GM18907 (cell line): Measurements from ENCODE around the gene RAB8A.
"Not testable (repeated sequence)": the region's sequence is repeated elsewhere in the genome, so short reads cannot be mapped to it uniquely, and the experiment has no call there.

ENCODE experiments used
- ATAC-seq: cut with Tn5 transposase; IDR thresholded peaks from one replicate; pipeline ENCODE4 v1.9.1; 2021; ENCODE audit warnings: mild to moderate bottlenecking, moderate library complexity; ENCODE audit not compliant: unreplicated experiment

Gene RAB8A

DNA sequence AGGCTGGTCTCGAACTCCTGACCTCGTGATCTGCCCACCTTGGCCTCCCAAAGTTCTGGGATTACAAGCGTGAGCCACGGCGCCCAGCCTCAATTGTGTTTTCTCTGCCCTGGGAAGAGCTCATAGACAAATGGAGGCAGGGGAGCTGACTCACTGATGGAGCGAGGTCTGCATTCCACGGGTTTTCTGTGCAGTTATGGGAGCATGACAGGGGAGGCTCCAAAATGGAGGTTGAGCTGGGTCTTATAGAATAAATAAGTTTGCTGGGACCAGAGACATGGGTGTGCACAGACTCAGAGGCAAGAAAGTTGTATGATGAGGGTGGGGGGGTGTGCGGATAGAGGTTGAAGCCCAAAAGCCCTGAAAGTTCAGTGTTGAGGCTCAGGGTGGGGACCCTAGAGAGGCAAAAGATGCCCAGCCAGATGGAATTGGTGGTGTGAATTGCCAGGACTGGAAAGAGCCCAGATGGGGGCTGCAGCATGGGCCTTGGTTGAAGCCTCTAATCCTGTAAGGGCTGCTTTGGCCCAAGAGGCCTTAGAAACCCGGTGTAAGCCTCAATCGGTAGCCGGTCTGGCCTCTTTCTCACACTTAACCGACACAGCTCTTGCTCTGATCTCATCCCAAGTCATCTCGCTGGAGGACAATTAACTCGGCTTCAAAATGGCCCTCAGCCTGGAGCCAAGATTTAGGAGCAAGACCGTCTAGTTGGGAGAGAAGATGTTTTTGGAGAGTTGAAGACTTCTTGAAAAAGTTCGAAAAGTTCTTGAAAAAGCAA, 33.5 kb upstream of the RAB8A start:
- no peak for ATAC-seq

DNA sequence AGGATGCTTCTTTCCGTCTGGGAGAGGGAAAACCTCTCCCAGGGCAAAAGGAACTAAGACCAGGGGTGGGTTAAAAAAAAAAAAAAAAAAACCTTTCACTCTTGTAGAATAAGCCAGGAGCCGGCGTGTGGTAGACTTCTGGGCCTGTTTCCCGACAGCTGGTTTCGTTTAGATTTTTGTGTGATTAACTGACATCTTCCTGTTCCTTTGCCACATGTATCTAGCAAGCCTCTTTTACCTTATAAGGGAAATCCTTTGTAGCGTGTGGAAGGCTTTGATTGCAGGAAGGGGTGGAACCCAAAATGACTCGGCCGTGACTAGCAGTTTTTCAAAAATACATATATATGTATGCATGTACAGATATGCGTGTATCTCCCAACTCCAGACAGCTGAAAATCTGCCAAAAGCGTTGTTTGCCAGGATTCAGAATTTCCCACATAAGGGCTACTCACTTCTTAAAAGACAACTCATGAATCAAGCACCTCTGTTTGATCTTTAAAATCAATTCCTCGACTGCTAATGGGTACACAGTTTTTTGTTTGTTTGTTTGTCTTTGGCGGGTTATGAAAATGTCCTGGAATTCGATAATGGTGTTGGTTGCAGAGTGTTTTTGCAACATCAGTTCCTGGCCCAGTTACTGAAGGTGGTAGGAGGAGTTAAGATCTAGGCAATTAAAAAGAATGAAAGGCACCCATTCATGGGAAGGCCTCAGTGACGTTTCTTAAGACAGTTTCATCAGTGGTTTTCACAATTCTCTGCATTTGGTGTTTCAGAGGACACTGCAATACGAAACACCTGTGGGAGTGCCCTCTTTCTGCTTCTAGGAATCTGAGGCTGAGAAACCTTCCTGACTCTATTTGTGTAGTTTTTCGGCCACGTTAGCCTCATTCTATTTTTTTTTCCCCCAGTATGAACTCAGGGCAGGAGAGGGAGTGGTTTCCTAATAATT, 32.7 kb upstream of the RAB8A start:
- peak; percentile 58 for ATAC-seq

DNA sequence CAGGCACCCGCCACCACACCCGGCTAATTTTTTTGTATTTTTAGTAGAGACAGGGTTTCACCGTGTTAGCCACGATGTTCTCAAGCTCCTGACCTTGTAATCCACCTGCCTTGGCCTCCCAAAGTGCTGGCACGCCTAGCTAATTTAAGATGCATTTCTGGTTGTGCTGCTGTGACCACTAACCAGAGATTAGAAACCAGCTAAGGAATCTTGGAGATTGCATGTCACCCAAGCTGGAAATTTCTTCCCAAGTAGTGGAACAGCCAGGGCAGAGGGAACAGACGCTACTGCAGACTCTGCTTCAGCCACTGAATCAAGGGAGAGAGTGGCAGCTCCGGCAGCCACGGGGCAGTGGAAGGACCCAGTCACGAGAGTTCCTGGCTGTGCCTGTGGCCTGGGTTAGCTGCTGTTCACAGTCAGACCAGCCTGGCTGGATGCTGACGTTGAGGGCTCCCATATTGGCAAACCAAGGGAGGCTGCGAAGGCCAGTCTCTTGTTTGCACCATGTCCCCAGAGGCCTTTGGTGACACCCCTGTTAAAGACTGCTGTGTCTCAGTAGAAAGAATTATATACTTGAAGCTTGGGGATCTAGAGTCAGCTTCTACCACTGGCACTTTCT, 27.5 kb upstream of the RAB8A start:
- ATAC-seq, result no peak

DNA sequence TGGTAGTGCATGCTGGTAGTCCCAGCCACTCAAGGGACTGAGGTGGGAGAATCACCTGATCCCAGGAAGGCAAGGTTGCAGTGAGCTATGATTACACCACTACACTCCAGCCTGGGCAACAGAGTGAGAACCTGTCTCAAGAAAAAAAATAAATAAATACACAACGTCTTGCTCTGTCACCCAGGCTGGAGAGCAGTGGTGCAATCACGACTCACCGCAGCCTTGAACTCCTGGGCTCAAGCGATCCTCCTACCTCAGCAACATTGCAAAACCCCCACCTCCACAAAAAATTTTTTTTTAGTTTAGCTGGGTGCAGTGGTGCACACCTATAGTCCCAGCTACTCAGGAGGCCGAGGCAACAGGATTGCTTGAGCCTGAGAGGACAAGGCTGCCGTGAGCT, 26.6 kb upstream of the RAB8A start:
- no peak for ATAC-seq

DNA sequence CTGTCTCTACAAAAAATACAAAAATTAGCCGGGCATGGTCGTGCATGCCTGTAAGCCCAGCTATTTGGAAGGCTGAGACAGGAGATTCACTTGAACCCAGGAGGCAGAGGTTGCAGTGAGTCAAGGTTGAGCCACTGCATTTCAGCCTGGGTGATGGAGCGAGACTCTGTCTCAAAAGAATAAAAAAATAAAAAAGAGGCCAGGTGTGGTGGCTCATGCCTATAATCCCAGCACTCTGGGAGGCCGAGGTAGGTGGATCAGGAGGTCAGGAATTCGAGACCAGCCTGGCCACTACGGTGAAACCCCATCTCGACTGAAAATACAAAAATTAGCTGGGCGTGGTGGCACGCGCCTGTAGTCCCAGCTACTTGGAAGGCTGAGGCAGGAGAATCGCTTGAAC, 24.3 kb upstream of the RAB8A start:
- ATAC-seq, result not testable (repeated sequence)

DNA sequence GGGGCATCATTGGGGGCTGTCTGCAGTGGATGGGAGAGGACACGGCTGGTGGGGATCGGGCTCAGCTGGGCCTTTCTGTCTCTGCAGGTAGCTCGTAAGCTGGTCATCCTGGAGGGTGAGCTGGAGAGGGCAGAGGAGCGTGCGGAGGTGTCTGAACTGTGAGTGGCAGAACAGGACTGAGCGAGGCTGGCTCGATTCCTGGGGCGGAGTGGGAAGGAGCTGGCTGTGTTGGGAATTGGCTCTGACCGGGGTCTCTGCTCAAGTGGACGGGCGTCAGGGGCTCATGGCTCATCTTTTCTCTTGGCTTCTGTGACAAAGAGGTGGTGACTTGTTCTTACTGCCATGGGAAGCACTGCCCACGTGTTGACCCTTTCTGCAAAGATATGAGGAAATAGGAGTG, 23.7 kb upstream of the RAB8A start:
- no peak for ATAC-seq

DNA sequence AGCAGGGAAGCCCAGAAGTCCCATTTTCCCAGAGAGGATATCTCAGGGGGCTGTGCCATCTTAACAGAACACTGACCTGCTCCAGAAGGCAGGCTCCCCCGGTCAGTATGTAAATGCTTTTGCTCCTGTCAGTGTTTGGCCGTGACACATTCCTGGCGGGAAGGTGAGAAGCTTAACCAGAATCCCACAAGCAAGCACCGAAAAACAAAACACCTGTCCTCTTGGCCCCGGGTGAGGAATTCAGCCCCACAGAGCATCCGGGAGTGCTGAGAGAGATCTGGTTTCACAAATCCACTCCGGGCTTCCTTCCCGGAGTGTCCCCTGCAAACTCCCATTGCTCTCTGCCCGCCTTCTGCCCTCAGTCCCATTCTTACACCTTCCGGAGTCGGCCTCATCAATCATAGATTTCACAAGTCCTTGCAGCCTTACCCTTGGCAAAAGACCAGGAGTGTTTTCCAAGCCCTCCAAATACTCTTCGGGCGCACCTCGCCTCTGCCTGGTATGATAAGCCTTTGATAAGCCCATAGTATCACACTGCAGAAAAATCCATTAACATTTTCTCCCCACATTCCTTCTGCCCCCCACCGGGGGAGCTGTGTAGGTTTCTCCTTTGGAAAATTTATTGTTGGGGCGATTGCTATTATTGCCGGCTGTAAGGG, 23.2 kb upstream of the RAB8A start:
- ATAC-seq, result no peak

DNA sequence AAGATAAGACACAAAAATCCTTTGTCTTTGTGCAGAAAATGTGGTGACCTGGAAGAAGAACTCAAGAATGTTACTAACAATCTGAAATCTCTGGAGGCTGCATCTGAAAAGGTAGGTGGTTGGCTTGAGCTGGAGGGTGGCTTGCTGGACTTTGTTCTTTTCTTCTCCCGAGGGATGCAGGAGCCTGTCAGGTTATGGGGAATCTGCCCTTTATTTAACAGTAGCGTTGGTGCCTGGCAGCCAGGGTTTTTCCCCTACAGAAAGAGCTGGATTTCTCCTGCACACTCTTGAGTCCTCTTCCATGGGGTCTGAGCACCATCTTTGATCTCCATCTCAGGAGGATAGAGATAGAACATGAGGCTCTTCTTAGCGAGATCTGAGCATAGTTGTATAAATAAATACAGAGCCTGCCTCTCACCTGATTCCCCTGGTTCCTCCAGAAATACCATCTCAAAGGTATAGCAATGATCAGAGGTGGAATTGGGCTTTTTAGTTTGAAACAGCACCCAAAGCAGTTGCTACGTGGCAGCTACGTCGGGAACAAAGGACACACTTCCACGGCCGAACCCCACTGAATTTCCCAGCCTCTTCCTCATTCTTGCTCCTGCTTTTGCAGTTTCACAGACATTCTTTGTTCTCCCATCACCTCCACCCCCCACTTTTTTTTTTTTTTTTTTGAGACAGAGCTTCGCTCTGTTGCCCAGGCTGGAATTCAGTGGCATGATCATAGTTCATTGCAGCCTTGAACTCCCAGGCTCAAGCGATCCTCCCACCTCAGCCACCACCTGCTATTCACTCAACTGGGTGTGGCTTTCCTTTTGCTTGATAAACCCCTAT, 22.5 kb upstream of the RAB8A start:
- no peak for ATAC-seq

DNA sequence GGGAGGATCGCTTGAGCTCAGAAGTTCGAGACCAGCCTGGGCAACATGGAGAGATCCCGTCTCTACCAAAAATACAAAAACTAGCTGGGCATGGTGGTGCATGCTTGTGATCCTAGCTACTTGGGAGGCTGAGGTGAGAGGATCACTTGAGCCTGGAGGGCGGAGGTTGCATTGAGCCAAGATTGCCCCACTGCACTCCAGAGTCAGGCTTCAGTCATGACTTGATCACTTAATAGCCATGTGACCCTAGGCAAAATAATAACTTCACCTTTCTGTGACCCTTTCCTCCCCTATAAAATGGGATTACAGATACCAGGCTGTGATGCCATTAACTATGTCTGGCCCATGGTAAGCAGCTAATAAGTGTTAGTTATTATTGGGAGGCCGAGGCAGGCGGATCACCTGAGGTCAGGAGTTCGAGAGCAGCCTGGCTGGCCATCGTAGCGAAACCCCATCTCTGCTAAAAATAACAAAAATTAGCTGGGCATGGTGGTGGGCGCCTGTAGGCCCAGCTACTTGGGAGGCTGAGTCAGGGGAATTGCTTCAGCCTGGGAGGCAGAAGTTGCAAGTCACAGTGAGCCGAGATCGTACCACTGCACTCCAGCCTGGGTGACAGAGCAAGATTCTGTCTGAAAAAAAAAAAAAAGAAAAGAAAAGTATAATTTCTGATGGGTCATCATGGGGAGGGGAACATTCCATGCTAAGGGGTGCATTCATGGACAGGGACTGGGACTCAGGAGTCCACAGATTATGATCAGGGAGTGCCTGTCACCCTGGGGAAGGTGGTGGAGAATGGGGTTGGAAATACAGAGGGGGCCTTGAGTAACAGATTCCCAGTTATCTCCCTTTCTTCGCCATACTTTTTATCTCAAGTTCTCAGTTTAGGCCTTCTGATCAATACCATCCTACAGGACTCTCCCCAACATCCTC, 19.9 kb upstream of the RAB8A start:
- no peak for ATAC-seq

DNA sequence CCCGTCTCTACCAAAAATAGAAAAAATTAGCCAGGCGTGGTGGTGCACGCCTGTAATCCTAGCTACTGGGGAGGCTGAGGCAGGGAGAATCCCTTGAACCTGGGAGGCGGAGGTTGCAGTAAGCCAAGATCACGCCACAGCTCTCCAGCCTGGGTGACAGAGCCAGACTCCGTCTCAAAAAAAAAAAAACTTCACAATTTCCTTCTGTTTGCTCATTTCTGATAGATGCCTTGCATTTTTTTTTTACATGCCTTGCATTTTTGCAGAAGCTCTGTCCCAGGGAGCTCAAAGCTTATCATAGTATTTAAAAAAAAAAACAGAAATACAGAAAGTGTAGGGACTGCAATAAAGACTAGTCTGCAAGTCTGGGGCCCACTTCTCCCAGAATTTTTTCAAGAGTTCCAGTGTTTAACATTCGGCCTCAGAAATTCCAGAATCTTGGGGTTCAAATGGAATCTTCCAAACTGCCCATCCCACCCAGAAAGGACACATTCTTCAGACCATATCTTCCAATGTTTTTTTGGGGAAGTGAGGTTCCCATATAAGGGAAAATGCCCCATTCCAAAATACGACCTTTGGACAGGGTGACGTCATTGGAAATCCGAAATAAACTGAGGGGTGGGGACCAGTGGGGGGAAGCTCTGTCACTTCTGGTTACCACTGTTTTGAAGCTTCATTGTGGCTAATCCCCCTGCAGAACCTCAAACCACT, 17.2 kb upstream of the RAB8A start:
- no peak for ATAC-seq

DNA sequence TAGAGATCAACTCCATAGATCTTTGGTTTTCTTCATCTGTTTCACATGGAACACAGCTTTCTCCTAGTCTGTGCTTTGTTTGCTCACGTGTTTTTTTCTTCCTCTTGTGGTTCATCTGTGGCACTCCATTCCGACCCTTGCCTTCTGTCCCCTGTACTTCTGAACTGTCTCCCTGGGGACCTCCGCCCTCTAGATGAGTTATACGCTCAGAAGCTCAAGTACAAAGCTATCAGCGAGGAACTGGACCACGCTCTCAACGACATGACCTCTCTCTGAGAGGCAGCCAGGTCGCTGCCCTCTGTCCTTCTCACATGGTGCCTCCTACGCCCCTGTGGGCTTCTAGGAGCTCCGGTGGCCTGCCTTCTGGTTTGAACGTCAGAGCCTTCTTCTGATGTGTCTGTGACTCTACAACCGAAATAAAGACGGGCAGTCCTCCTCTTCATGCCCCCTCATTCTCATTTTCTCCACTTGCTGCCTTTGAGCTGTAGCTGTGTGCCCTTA, 16.6 kb upstream of the RAB8A start:
- no peak for ATAC-seq

DNA sequence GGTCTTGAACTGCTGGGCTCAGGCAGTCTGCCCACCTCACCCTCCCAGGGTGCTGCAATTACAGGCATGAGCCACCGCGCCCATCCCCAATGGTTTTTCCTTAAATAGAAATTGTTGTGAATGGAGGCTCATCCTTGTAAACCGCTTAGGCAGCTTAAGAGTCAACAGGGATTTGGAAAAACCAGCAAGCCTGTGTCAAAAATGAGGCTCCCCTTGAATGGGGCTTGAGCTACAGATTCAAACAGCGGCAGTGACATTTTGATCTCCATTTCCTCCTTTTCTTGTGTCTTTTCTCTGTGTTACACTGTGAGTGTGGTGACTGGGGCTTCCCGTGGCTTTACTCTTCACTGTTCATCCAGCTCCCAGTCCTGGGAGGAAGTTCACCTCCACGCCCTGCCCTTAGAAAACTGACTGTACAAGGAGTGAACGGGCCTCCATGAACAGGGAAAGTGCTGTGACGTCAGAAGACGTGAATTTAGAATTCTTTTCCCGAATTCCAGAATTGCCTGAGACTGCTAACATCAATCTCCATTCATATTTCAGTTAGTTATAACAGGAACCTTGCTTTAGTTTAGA, 15.3 kb upstream of the RAB8A start:
- ATAC-seq, result no peak

DNA sequence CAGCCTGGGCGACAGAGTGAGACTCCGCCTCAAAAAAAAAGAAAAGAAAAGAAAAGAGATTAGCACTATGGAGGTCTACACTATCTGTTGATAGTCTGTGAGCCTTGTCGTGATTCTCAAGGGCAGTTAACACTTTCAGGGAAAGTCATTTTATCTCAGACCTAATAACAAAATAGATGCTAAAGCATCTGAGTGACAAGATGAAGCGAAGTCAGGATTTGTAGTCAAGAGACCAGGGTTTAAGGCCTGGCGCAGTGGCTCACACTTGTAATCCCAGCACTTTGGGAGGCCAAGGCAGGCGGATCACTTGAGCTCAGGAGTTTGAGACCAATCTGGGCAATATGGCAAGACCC, 13.3 kb upstream of the RAB8A start:
- ATAC-seq, result no peak

DNA sequence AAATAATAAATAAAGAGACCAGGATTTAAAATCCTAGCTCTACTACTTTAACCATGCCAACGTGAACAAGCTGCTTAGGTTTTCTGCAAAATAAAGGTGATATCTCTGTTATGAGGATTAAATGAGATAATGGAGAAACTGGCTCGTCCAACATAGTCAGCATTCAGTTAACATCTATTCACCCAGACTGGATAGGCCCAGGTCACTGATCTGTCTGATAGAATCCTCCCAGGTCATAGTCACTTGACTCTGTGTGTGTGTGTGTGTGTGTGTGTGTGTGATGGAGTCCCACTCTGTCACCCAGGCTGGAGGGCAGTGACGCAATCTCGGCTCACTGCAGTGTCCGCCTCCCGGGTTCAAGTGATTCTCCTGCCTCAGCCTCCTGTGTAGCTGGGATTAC, 12.9 kb upstream of the RAB8A start:
- ATAC-seq, result no peak

DNA sequence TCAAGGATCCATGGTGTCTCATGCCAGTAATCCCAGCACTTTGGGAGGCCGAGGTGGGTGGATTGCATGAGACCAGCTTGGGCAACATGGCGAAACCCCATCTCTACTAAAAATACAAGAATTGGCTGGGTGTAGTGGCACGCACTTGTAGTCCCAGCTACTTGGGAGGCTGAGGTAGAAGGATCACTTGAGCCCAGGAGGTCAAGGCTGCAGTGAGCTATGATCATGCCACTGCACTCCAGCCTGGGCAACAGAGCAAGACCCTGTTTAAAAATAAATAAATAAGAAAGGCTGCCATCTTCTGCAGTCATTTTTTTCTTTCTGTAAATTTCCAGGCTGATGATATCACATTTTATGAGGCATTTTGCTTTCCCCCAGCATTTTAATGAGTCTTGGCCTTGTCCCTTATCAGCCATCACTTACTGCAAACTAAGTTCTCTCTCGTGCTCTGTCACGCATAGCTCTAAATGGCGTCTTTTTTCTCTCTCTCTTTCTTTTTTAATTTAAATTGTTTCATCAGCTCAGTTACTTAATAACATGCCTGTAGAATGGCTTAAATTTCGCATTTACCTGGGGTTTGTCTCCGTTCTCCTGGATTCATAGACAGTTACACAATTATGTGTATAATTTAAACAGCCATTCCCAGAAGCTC, 12.2 kb upstream of the RAB8A start:
- ATAC-seq, result not testable (repeated sequence)

DNA sequence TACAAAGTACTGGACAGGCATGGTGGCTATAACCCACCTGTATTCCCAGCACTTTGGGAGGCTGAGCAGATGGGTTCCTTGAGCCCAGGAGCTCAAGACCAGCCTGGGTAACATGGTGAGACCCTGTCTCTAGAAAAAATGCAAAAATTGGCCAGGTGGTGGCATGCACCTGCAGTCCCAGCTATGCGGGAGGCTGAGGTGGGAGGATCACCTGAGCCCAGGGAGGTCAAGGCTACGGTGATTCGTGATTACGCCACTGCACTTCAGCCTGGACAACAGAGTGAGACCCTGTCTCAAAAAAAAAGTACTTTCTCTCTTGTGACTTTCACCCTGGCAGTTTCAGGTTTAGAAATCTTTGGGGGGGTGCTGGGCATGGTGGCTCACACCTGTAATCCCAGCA, 11.2 kb upstream of the RAB8A start:
- no peak for ATAC-seq

DNA sequence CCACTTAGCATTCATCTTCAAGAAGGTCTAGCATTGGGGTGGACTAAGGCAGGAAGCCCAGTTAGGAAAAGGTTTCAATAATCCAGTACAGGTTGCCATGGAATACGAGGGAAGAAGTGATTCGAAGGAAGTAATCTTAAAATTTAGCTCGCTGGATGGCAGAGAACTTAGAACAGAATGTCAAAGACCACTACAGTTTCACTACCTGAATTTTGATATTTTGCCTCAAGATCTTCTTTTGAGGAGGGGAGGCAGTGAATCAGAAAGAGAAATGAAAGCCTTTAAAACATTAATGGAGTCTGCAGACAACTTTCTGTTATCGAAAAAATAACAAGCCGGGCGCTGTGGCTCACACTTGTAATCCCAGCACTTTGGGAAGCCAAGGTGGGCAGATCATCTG, 7.0 kb upstream of the RAB8A start:
- no peak for ATAC-seq

DNA sequence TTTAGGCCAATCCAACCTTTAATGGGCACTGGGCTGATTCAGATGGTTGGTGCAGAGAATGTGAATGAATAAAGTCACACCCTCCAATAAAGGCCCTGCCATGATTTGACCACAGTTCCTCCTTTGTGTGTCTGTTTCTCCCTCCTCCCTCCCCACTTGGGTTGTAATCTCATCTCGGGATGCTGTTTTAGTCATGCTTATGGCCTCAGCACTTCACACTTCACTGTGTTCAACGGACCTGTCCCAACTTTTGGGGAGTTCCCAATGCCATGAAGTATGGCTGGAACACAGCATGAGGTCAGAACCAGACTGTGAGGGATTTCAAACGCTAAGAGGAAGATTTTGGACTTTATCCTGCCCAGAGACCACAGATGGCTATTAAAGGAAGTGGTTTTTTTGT, 5.6 kb upstream of the RAB8A start:
- no peak for ATAC-seq
